ENCODE data around the gene KATNBL1.

The KATNBL1 gene, protein sequence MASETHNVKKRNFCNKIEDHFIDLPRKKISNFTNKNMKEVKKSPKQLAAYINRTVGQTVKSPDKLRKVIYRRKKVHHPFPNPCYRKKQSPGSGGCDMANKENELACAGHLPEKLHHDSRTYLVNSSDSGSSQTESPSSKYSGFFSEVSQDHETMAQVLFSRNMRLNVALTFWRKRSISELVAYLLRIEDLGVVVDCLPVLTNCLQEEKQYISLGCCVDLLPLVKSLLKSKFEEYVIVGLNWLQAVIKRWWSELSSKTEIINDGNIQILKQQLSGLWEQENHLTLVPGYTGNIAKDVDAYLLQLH

DNA sequence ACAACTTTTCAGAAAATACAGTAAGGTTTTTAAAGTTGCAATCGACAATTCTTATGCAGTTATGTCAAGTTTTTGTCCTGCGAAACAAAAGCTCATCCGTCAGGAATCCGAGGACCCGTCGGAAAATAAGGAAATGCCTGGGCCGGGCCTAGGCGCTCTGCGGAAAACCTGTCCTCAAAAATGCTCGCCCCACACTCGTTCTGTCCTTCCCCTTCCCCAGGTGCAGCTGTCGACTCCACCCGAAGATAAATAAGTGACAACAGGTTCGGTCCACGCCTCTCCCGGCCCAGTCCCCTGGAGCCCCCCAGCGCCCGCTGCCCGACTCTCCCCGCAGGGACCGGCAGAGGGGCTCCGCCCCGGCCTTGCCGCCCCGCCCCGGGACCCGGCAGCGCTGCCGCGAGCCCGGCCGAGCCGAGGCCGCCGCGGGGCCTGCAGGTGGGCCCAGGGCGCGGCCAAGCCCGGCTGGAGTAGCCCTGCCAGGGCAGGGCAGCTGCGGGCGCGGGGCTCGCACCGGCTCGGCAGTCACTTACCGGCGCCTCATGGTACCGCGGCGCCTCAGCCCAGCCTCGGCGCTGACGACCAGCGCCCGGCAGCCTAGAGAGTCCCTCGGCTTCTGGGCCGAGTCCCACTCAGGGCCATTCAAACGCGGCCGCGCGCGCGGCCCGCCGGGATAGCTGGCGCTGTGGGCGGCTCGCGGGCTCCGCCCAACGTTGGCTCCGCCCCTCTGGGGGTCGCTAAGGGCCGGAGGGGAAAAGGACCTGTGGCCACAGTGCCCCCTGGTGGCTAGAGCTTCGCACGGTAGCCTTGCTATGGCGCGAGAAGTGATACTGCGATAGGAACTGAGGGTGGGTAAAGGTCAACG lies at the start of gene KATNBL1:
KATNBL1 (minus strand) TSS at position 676 of the 862 bp plus-strand sequence. CDS start 46,420 bp downstream, outside the sequence.
- TF ChIP-seq, protein P1, sequence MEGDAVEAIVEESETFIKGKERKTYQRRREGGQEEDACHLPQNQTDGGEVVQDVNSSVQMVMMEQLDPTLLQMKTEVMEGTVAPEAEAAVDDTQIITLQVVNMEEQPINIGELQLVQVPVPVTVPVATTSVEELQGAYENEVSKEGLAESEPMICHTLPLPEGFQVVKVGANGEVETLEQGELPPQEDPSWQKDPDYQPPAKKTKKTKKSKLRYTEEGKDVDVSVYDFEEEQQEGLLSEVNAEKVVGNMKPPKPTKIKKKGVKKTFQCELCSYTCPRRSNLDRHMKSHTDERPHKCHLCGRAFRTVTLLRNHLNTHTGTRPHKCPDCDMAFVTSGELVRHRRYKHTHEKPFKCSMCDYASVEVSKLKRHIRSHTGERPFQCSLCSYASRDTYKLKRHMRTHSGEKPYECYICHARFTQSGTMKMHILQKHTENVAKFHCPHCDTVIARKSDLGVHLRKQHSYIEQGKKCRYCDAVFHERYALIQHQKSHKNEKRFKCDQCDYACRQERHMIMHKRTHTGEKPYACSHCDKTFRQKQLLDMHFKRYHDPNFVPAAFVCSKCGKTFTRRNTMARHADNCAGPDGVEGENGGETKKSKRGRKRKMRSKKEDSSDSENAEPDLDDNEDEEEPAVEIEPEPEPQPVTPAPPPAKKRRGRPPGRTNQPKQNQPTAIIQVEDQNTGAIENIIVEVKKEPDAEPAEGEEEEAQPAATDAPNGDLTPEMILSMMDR (IDR thresholded peaks at IDR 0.05; ENCODE audit: low read depth, low read length, missing control alignments), result peak; percentile 91
- peak within 1 kb of the TSS; percentile 69 for H3K4me3 ChIP-seq (replicated peaks; ENCODE audit: low read depth, low read length)
- peak; percentile 75 for DNase-seq (ENCODE audit: extremely low read depth, low read depth)

DNA sequence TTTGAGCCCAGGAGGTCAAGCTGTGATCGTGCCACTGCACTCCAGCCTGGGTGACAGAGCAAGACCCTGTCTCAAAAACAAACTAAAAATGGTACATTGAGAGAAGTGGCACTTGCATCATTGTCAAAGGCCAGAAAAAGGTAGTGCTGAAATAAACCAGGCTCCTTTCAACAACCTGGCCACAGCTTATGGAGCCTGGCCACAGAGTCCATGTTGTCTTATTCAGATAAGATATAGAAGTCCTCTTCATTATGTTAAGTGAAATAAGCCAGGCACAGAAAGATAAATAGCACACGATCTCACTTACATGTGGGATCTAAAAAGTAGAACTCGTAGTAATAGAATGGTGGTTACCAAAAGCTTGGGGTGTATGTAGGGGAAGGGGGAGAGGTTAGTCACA lies 49.7 kb upstream of the KATNBL1 start:
- TF ChIP-seq, protein P1 (IDR thresholded peaks at IDR 0.05; ENCODE audit: low read depth, low read length, missing control alignments), result no peak
- H3K4me3 ChIP-seq (replicated peaks; ENCODE audit: low read depth, low read length), result no peak overlapping the region
- no peak for DNase-seq (ENCODE audit: extremely low read depth, low read depth)

DNA sequence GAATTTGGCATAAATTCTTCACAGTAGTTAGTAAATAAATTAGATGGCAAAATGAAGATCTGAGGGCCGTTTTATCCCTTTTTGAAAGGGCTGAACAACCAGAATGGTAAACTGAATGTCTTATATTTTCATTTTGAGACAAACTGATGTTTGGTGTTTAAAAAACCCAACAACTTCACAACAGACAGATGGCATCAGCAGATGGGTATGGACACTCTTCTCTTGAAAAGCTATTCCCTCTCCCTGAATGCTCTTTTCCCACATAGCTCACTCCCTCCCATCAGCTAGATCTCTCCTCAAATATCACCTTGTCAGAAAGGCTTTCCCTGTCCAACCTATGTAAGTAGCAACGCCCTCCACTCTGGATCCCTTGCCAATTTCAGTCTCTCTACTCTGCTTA lies 48.3 kb upstream of the KATNBL1 start:
- H3K4me3 ChIP-seq (replicated peaks; ENCODE audit: low read depth, low read length), result no peak overlapping the region
- TF ChIP-seq, protein P1 (IDR thresholded peaks at IDR 0.05; ENCODE audit: low read depth, low read length, missing control alignments), result no peak
- no peak for DNase-seq (ENCODE audit: extremely low read depth, low read depth)

DNA sequence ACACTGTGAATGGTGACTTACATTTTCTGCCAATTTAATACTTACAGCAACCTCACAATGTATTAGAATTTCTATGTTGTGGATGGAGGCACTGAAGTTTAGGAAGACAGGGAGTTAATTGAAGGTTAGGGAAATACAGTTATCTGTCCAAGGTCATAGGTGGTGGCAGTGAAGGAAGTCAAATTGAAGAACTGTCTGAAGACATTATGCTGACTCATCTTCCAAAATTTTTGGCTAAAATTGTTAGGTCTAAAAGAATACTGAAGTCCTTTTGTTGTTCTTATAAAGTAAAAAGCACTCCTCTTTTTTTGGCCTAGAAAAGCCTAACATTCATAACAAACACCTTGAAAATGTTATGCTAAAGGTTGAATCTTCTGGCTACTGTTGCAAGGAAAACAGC lies 42.6 kb upstream of the KATNBL1 start:
- no peak overlapping the region for H3K4me3 ChIP-seq (replicated peaks; ENCODE audit: low read depth, low read length)
- TF ChIP-seq, protein P1 (IDR thresholded peaks at IDR 0.05; ENCODE audit: low read depth, low read length, missing control alignments), result no peak
- no peak for DNase-seq (ENCODE audit: extremely low read depth, low read depth)

DNA sequence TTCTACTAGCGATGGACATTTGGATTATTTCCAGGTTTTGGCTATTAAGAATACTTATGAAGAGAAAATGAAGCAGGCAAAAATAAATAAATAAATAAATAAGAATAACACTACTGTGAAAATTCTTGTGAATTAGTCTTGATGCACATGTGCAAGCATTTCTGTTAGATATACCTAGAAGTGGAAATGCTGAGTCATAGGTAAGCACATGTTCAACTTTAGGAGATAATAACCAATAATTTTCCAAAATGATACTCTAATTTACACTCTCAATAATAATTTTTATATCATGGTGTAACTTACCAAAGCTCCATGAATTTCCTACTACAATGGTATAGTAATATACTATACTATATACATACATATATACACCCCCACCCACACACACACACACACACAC lies 38.3 kb upstream of the KATNBL1 start:
- DNase-seq (ENCODE audit: extremely low read depth, low read depth), result no peak
- TF ChIP-seq, protein P1 (IDR thresholded peaks at IDR 0.05; ENCODE audit: low read depth, low read length, missing control alignments), result no peak
- H3K4me3 ChIP-seq (replicated peaks; ENCODE audit: low read depth, low read length), result no peak overlapping the region

DNA sequence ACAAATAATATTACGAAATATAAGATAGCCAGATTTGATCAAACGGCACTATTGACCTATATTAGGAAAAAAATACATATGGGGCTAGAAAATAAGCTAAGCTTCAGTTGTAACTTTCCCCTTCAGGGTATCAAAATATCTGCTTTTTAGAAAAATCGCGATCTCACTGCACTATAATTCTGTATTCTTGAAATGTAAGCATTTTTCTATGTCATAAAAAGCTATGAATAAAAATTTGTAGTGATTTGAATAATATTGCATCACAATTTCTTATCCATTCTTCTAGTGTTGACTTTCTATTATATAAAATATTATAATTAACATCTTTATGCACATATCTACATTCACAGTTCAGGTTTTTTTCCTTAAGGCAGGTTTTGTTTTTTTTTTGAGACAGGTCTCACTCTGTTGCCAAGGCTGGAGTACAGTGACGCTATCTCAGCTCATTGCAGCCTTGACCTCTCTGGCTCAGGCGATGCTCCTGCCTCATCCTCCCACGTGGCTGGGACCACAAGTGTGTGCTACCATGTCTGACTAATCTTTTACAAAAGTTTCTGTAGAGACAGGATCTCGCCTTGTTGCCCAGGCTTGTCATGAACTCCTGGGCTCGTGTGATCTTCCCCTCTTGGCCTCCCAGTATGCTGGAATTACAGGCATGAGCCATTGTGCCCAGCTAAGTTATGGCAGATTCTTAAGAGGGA lies 36.5 kb upstream of the KATNBL1 start:
- DNase-seq (ENCODE audit: extremely low read depth, low read depth), result no peak
- TF ChIP-seq, protein P1 (IDR thresholded peaks at IDR 0.05; ENCODE audit: low read depth, low read length, missing control alignments), result no peak
- no peak overlapping the region for H3K4me3 ChIP-seq (replicated peaks; ENCODE audit: low read depth, low read length)
